Sigmoid colon (tissue), 4 donors: ENCODE measurements around the gene OR6A2.

Experiments
- EP300 ChIP-seq, 4 donors: sonication (generic); formaldehyde crosslinking; IDR thresholded peaks; one replicate each; pipeline ENCODE4 v1.6.1; 2017; ENCODE audit warnings: antibody characterized with exemption in 4 of 4
- TF ChIP-seq, protein P1 (sequence below), 4 experiments: fragments of 450-650 bp in 3 of 4; fragments of 200-600 bp in 1 of 4; IDR thresholded peaks; one replicate each; pipeline ENCODE4 v1.5.1; 2016 to 2019; ENCODE audit warnings: antibody characterized with exemption in 4 of 4, mild to moderate bottlenecking in 3 of 4, moderate library complexity in 2 of 4

DNA sequence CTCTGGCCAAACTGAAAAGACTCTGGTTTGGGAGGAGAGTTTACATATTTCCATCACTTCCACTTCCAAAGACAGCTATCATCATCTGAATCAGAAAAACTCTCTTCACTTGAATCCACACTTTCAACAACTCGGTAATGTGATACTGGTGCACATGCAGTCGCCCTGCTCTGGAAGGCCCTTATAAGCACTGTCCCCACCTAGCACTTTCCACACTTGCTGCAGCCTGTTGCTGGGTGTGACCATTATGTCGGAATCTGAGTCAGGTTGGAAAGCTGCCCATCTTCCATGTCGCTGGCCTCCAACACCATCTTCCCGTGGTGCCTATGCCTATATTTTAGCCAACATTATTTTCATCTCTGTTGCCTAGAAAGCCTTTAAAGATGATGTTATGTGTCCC, 44.9 kb upstream of the OR6A2 start:
- TF ChIP-seq, protein P1, sequence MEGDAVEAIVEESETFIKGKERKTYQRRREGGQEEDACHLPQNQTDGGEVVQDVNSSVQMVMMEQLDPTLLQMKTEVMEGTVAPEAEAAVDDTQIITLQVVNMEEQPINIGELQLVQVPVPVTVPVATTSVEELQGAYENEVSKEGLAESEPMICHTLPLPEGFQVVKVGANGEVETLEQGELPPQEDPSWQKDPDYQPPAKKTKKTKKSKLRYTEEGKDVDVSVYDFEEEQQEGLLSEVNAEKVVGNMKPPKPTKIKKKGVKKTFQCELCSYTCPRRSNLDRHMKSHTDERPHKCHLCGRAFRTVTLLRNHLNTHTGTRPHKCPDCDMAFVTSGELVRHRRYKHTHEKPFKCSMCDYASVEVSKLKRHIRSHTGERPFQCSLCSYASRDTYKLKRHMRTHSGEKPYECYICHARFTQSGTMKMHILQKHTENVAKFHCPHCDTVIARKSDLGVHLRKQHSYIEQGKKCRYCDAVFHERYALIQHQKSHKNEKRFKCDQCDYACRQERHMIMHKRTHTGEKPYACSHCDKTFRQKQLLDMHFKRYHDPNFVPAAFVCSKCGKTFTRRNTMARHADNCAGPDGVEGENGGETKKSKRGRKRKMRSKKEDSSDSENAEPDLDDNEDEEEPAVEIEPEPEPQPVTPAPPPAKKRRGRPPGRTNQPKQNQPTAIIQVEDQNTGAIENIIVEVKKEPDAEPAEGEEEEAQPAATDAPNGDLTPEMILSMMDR (IDR thresholded peaks at IDR 0.05): no peak
- no peak for TF ChIP-seq EP300 (IDR thresholded peaks at IDR 0.05)
